ENCODE results near the gene TNFRSF18.
"Not testable (repeated sequence)": the region's sequence is repeated elsewhere in the genome, so short reads cannot be mapped to it uniquely, and the experiment has no call there.

Gene TNFRSF18

DNA sequence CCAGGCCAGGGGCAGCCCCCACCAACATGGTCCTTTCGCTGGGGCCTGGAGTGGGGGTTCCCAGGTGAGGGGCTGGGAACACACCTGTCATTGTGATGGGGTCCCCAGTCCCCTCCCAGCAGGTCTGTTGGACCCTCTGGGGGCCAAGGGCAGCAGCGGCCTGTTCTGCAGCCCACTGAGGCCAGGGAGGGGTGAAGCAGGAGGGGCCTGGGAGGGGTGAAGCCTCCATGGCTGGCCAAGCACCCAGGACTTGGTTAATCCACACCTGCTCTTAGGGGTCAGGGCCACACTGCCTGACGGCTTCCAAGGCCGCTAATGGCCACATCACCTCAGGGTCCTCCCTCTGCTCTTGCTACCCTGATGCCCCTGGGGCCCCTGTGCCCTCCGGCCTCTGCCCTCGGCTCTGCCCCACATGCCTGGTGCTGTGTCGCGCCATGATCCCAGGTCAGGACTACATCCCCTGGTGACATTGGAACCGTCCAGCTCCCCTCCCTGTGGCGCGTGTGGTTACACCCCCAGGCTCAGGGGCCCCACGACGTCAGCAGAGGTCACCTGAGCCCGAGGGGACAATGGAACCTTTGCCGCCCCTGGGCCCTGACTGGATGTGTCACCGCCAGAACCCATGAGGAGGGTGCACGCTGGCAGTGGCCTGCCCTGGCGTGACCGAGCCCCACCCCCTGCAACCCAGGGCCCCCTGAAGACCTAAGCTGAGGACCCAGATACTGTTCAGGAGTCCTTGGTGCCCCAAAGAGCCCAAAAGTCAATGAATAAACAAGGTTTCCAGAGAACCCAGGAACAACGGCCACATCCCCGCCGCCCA lies 7.0 kb downstream of the TNFRSF18 start:
- DNase-seq (ENCODE audit: low read depth), result no peak
- TF ChIP-seq CTCF (IDR thresholded peaks at IDR 0.05; ENCODE audit: control insufficient read depth, extremely low read depth, insufficient read depth), result no peak
- H3K4me3 ChIP-seq (ENCODE audit: low read depth, low read length), result no peak overlapping the region

GRCh38 chr1:1198423-1199140 lies 7.8 kb downstream of the TNFRSF18 start:
- no peak for TF ChIP-seq CTCF (IDR thresholded peaks at IDR 0.05; ENCODE audit: control insufficient read depth, extremely low read depth, insufficient read depth)
- H3K4me3 ChIP-seq (ENCODE audit: low read depth, low read length), result no peak overlapping the region
- no peak for DNase-seq (ENCODE audit: low read depth)

DNA sequence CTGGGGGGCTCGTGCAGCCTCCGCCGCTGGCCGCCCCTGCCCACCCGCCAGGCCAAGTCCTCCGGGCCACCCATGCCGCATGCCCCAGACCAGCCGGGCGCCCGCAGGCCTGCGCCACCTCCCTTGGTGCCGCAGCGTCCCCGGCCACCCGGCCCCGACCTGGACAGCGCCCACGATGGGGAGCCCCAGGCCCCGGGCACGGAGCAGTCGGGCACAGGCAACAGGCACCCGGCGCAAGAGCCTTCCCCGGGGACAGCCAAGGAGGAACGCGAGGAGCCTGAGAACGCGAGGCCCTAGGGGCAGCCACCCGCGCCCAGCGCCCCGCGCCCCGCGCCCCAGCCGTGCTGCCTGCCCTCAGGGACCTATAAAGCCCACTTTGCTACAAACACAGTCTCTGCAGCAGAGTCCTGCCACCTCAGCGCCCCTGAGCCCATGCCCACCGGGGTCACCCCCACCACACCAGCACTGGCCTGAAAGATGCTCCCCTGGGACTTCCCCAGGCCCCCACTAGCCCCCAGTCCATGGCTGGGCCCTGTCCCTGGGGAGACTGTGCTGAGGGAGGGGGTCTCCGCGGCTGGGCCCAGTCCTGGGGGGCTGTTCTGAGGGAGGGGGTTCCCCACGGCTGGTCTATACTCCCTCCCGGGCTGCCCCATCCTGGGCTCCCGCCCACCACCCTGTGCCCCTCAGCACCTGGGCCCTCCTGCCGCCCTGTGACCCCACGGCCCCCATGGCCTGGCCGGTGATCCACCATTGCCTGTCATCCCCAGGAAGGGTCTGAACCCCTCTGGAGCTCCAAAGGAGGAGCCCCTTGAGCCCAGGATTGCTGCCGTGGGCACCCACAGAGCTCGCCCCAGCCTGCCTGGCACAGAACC lies 8.6 kb downstream of the TNFRSF18 start:
- DNase-seq (ENCODE audit: low read depth), result no peak
- TF ChIP-seq CTCF (IDR thresholded peaks at IDR 0.05; ENCODE audit: control insufficient read depth, extremely low read depth, insufficient read depth), result no peak
- no peak overlapping the region for H3K4me3 ChIP-seq (ENCODE audit: low read depth, low read length)

- no peak for TF ChIP-seq CTCF (IDR thresholded peaks at IDR 0.05; ENCODE audit: control insufficient read depth, extremely low read depth, insufficient read depth)
- no peak overlapping the region for H3K4me3 ChIP-seq (ENCODE audit: low read depth, low read length)
- no peak for DNase-seq (ENCODE audit: low read depth)
These were observed 9.2 kb downstream of the TNFRSF18 start for GRCh38 chr1:1197188-1197500.

DNA sequence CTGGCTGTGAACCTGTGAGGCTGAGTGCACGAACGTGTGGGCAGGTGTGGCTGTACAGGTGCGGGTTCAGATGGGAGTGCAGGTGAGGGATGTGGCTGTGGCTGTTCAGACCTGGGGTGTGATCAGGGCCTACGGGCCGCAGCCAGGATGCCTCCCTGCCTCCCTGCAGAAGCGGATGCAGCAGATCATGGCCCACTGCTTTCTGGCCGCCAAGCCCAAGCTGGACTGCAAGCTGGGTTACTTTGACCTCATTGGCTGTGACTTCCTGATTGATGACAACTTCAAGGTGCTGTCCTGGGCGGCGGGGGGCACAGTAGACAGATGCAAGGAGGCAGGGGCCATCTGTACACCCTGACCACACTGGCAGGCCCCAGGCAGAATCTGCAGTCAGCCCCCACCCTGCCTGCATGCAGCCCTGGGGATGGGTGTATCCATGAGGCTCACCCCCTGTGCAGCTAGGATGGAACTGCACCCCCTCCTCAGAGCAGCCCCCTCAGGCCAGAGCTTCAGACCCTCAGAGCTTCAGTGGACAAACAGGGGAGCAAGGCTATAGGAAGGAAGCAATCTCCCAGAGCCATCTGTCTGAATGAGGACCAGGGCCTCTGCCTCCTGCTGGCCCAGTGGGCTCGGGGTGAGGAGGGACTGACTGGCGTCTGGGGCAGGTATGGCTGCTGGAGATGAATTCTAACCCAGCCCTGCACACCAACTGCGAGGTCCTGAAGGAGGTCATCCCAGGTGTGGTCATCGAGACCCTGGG lies 9.8 kb downstream of the TNFRSF18 start:
- no peak for TF ChIP-seq CTCF (IDR thresholded peaks at IDR 0.05; ENCODE audit: control insufficient read depth, extremely low read depth, insufficient read depth)
- no peak overlapping the region for H3K4me3 ChIP-seq (ENCODE audit: low read depth, low read length)
- DNase-seq (ENCODE audit: low read depth), result no peak

DNA sequence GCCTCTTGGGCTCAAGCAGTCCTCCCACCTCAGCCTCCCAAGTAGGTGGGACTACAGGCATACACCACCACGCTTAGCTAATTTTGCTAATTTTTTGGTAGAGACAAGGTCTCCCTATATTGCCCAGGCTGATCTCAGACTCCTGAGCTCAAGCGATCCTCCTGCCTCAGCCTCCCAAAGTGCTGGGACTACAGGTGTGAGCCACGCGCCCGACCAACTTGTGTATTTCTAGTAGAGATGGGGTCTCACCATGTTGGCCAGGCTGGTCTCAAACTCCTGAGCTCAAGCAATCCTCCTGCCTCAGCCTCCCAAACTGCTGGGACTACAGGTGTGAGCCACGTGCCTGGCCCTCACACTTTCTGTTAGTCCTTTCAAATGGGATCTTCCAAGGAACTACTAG lies 10.7 kb downstream of the TNFRSF18 start:
- DNase-seq (ENCODE audit: low read depth); H3K4me3 ChIP-seq (ENCODE audit: low read depth, low read length): not testable (repeated sequence)
